HG03442 (cell line): Measurements from ENCODE around the gene HSBP1.

Experiments
- ATAC-seq: cut with Tn5 transposase; IDR thresholded peaks from one replicate; pipeline ENCODE4 v1.9.1; 2021; ENCODE audit warnings: mild to moderate bottlenecking, moderate library complexity; ENCODE audit not compliant: unreplicated experiment

Gene HSBP1

GRCh38 chr16:83807710-83808572 is at the start of gene HSBP1:
HSBP1 (plus strand) TSS chr16:83807978; CDS start chr16:83808077, 99 bp downstream.
- ATAC-seq, result peak; percentile 93

GRCh38 chr16:83762141-83762991 is 45.4 kb upstream of the HSBP1 start:
- no peak for ATAC-seq

GRCh38 chr16:83762992-83763358 is 44.8 kb upstream of the HSBP1 start:
- ATAC-seq, result no peak

- no peak for ATAC-seq
Observed at GRCh38 chr16:83768986-83769385, 38.8 kb upstream of the HSBP1 start.

- ATAC-seq, result no peak
Observed at GRCh38 chr16:83769397-83770008, 38.3 kb upstream of the HSBP1 start.

- ATAC-seq, result no peak
Observed at GRCh38 chr16:83771306-83771942, 36.4 kb upstream of the HSBP1 start.

- no peak for ATAC-seq
Observed at GRCh38 chr16:83772806-83773205, 35.0 kb upstream of the HSBP1 start.

- ATAC-seq, result no peak
Observed at GRCh38 chr16:83774066-83774465, 33.7 kb upstream of the HSBP1 start.

- ATAC-seq, result no peak
Observed at GRCh38 chr16:83776944-83777343, 30.8 kb upstream of the HSBP1 start.

GRCh38 chr16:83779886-83780285 is 27.9 kb upstream of the HSBP1 start:
- ATAC-seq, result no peak

- no peak for ATAC-seq
Observed at GRCh38 chr16:83785455-83785854, 22.3 kb upstream of the HSBP1 start.

- no peak for ATAC-seq
Observed at GRCh38 chr16:83789642-83790401, 18.0 kb upstream of the HSBP1 start.

- no peak for ATAC-seq
Observed at GRCh38 chr16:83791916-83792315, 15.9 kb upstream of the HSBP1 start.

GRCh38 chr16:83792391-83792790 is 15.4 kb upstream of the HSBP1 start:
- no peak for ATAC-seq

- ATAC-seq, result no peak
Observed at GRCh38 chr16:83793179-83793578, 14.6 kb upstream of the HSBP1 start.

- ATAC-seq, result no peak
Observed at GRCh38 chr16:83794860-83795554, 12.8 kb upstream of the HSBP1 start.

- no peak for ATAC-seq
Observed at GRCh38 chr16:83797013-83797412, 10.8 kb upstream of the HSBP1 start.

- no peak for ATAC-seq
Observed at GRCh38 chr16:83799336-83799735, 8.4 kb upstream of the HSBP1 start.

GRCh38 chr16:83802135-83802534 is 5.6 kb upstream of the HSBP1 start:
- peak; percentile 47 for ATAC-seq
